GM21526 (cell line): ENCODE measurements around the gene LCNL1.

Experiments
- ATAC-seq: cut with Tn5 transposase; IDR thresholded peaks from one replicate; pipeline ENCODE4 v1.9.1; 2021; ENCODE audit warnings: moderate library complexity; ENCODE audit not compliant: unreplicated experiment, low FRiP score

The LCNL1 gene

GRCh38 chr9:137034709-137035506 is 52.1 kb downstream of the LCNL1 start:
- no peak for ATAC-seq
